SK-N-MC (cell line): ENCODE results near the gene CHAT.

Experiments
- EZH2 ChIP-seq: fragments of 200-600 bp; sonication (generic); IDR thresholded peaks from one replicate; pipeline ENCODE4 v1.6.1; 2017; ENCODE audit warnings: antibody characterized with exemption
- POLR2AphosphoS5 ChIP-seq: IDR thresholded peaks from 2 replicates; pipeline ENCODE4 v1.6.1; 2012; ENCODE audit warnings: mild to moderate bottlenecking, low read depth, low read length, borderline replicate concordance

GRCh38 chr10:49608166-49609005, 5.5 kb upstream of the CHAT start:
- TF ChIP-seq POLR2AphosphoS5 (no peak), EZH2 (no peak)
